NCI-H2227 treated with DMSO at 0.1 percent for 48 hours (cell line): ENCODE data around the gene KLF15.

Experiments
- DNase-seq: peaks from one replicate; lab custom pipeline; 2025; lab: John Stamatoyannopoulos, UW

KLF15 gene

GRCh38 chr3:126389112-126389793 is 32.0 kb upstream of the KLF15 start:
- peak; percentile 39 for DNase-seq

GRCh38 chr3:126381966-126382365 is 24.8 kb upstream of the KLF15 start:
- DNase-seq: no peak

- no peak for DNase-seq
Measured at GRCh38 chr3:126380011-126380768, 23.0 kb upstream of the KLF15 start.

- no peak for DNase-seq
Measured at GRCh38 chr3:126378341-126378751, 21.1 kb upstream of the KLF15 start.

- DNase-seq: no peak
Measured at GRCh38 chr3:126377211-126377610, 20.0 kb upstream of the KLF15 start.

GRCh38 chr3:126376444-126376843 is 19.2 kb upstream of the KLF15 start:
- no peak for DNase-seq

- DNase-seq: no peak
Measured at GRCh38 chr3:126375835-126376331, 18.7 kb upstream of the KLF15 start.

GRCh38 chr3:126373682-126374601 is 16.7 kb upstream of the KLF15 start:
- DNase-seq: no peak

GRCh38 chr3:126373146-126373613 is 16.0 kb upstream of the KLF15 start:
- DNase-seq: no peak

- no peak for DNase-seq
Measured at GRCh38 chr3:126372413-126373145, 15.4 kb upstream of the KLF15 start.

GRCh38 chr3:126371096-126371705 is 14.0 kb upstream of the KLF15 start:
- no peak for DNase-seq

GRCh38 chr3:126370606-126371005 is 13.4 kb upstream of the KLF15 start:
- no peak for DNase-seq

GRCh38 chr3:126370055-126370454 is 12.8 kb upstream of the KLF15 start:
- no peak for DNase-seq

- DNase-seq: no peak
Measured at GRCh38 chr3:126369490-126369889, 12.3 kb upstream of the KLF15 start.

GRCh38 chr3:126367316-126367805 is 10.2 kb upstream of the KLF15 start:
- DNase-seq: no peak

GRCh38 chr3:126365351-126366277 is 8.4 kb upstream of the KLF15 start:
- DNase-seq: no peak

- DNase-seq: no peak
Measured at GRCh38 chr3:126364731-126365301, 7.6 kb upstream of the KLF15 start.

- no peak for DNase-seq
Measured at GRCh38 chr3:126364130-126364695, 7.0 kb upstream of the KLF15 start.

GRCh38 chr3:126361211-126361610 is 4.0 kb upstream of the KLF15 start:
- DNase-seq: no peak
